ENCODE measurements around the gene CDK8.

GRCh38 chr13:26377038-26377437 is 123.1 kb downstream of the CDK8 start:
- TF ChIP-seq CTCF (IDR thresholded peaks at IDR 0.05) (no peak), POLR2A (IDR thresholded peaks at IDR 0.05) (no peak)
